HepG2 (cell line): ENCODE measurements around the gene ENPP1. TPM values are rescaled to one million over a fixed set of nuclear protein-coding genes. Genes with fewer than 3 reads are reported as not detected.

ENCODE experiments used
- ADNP ChIP-seq: sonication (generic); formaldehyde crosslinking; IDR thresholded peaks from 2 replicates; pipeline ENCODE4 v1.4.0; 2020; ENCODE audit warnings: missing genetic modification reagents
- AFF4 ChIP-seq: sonication (generic); formaldehyde crosslinking; IDR thresholded peaks from 2 replicates; pipeline ENCODE4 v1.4.0; 2020; ENCODE audit warnings: missing genetic modification reagents
- CBX5 ChIP-seq: sonication (generic); formaldehyde crosslinking; IDR thresholded peaks from 2 replicates; pipeline ENCODE4 v1.4.0; 2020; ENCODE audit warnings: missing genetic modification reagents, borderline replicate concordance
- ELF3 ChIP-seq: IDR thresholded peaks from 2 replicates; pipeline ENCODE4 v1.6.1; 2016; ENCODE audit warnings: missing genetic modification reagents, missing compliant biosample characterization
- ISL2 ChIP-seq: sonication (generic); formaldehyde crosslinking; IDR thresholded peaks from 2 replicates; pipeline ENCODE4 v1.5.0; 2020; ENCODE audit warnings: missing genetic modification reagents
- JUN ChIP-seq: sonication (generic); formaldehyde crosslinking; IDR thresholded peaks from 2 replicates; pipeline ENCODE4 v1.4.0; 2020; ENCODE audit warnings: mild to moderate bottlenecking, missing genetic modification reagents
- SRSF4 ChIP-seq: fragments of 200-400 bp; formaldehyde crosslinking; IDR thresholded peaks from one replicate; pipeline ENCODE4 v1.6.1; 2018; ENCODE audit warnings: mild to moderate bottlenecking, low read depth, low read length, moderate library complexity; ENCODE audit not compliant: poor library complexity, severe bottlenecking
- THAP9 ChIP-seq: sonication (generic); formaldehyde crosslinking; IDR thresholded peaks from 2 replicates; pipeline ENCODE4; 2020; ENCODE audit warnings: missing genetic modification reagents, mild to moderate bottlenecking, borderline replicate concordance
- UBTF ChIP-seq: sonication (generic); formaldehyde crosslinking; IDR thresholded peaks from 2 replicates; pipeline ENCODE4 v1.4.0; 2020; ENCODE audit warnings: mild to moderate bottlenecking, missing genetic modification reagents
- ZNF326 ChIP-seq: sonication (generic); formaldehyde crosslinking; IDR thresholded peaks from 2 replicates; pipeline ENCODE4 v1.4.0; 2020; ENCODE audit warnings: missing genetic modification reagents, borderline replicate concordance
- ZNF446 ChIP-seq: sonication (generic); formaldehyde crosslinking; IDR thresholded peaks from 2 replicates; pipeline ENCODE4 v1.5.0; 2020; ENCODE audit warnings: mild to moderate bottlenecking, missing genetic modification reagents
- ZNF451 ChIP-seq: sonication (generic); formaldehyde crosslinking; IDR thresholded peaks from 2 replicates; pipeline ENCODE4 v1.5.0; 2020; ENCODE audit warnings: mild to moderate bottlenecking, missing genetic modification reagents
- ZNF557 ChIP-seq: sonication (generic); formaldehyde crosslinking; IDR thresholded peaks from 2 replicates; pipeline ENCODE4 v1.4.0; 2020; ENCODE audit warnings: missing genetic modification reagents
- ZNF570 ChIP-seq: sonication (generic); formaldehyde crosslinking; IDR thresholded peaks from 2 replicates; pipeline ENCODE4 v1.4.0; 2020; ENCODE audit warnings: mild to moderate bottlenecking, missing genetic modification reagents, borderline replicate concordance
- ZZZ3 ChIP-seq: sonication (generic); formaldehyde crosslinking; IDR thresholded peaks from 2 replicates; pipeline ENCODE4 v1.4.0; 2020; ENCODE audit warnings: missing genetic modification reagents, mild to moderate bottlenecking, borderline replicate concordance
- polyA plus RNA-seq, 8 experiments: library from polyadenylated mRNA; depleted of rRNA in 3 of 8; stranded (reverse) in 7 of 8; unstranded in 1 of 8; fragments of >200 nt; fragmentation: Illumina TruSeq in 4 of 8; extraction: Trizol in 4 of 8; gene quantifications; 2 replicates each; pipeline versions ENCODE4 v1.2.1 to v1.2.3, GENCODE V29; 2011 to 2016; ENCODE audit warnings: low read depth in 4 of 8, missing spikeins in 1 of 8, mixed read lengths in 1 of 8; ENCODE audit not compliant: insufficient read depth in 1 of 8
- total RNA-seq, 5 experiments: library from RNA; depleted of rRNA; stranded (reverse); fragments of >200 nt; fragmentation: Illumina TruSeq; extraction: Trizol; gene quantifications; 2 replicates each; pipeline ENCODE4 v1.2.3, GENCODE V29; 2016; ENCODE audit warnings: low read depth in 1 of 5
- TF ChIP-seq, protein P1 (sequence below): sonication (generic); formaldehyde crosslinking; IDR thresholded peaks from 2 replicates; pipeline ENCODE4 v1.4.0; 2020; ENCODE audit warnings: missing genetic modification reagents

ENPP1 gene
- total and polyA plus RNA-seq, 2 of the 13 experiments (the other 11 are each of a cell fraction or from before 2014, with no cell fraction given), result 56.5 to 160 TPM

GRCh38 chr6:131914967-131915751 is 107.3 kb downstream of the ENPP1 start (continued):
- no peak for TF ChIP-seq ZNF446
- no peak for TF ChIP-seq ZNF557 (CRISPR knock-in tag)
- TF ChIP-seq THAP9 (CRISPR knock-in tag), result no peak
- TF ChIP-seq ISL2 (CRISPR knock-in tag), result 0 out of 2 replicates have a peak, but pooled peaks have one; percentile 20
- no peak for TF ChIP-seq ADNP (CRISPR knock-in tag)
- no peak for TF ChIP-seq ZNF326 (CRISPR knock-in tag)
- TF ChIP-seq, protein P1, sequence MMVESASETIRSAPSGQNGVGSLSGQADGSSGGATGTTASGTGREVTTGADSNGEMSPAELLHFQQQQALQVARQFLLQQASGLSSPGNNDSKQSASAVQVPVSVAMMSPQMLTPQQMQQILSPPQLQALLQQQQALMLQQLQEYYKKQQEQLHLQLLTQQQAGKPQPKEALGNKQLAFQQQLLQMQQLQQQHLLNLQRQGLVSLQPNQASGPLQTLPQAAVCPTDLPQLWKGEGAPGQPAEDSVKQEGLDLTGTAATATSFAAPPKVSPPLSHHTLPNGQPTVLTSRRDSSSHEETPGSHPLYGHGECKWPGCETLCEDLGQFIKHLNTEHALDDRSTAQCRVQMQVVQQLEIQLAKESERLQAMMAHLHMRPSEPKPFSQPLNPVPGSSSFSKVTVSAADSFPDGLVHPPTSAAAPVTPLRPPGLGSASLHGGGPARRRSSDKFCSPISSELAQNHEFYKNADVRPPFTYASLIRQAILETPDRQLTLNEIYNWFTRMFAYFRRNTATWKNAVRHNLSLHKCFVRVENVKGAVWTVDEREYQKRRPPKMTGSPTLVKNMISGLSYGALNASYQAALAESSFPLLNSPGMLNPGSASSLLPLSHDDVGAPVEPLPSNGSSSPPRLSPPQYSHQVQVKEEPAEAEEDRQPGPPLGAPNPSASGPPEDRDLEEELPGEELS, result no peak
- TF ChIP-seq SRSF4, result no peak
- TF ChIP-seq UBTF (CRISPR knock-in tag), result no peak
- TF ChIP-seq ELF3 (CRISPR knock-in tag), result no peak
- no peak for TF ChIP-seq ZZZ3 (CRISPR knock-in tag)
- TF ChIP-seq ZNF451 (CRISPR knock-in tag), result no peak
- TF ChIP-seq AFF4 (CRISPR knock-in tag), result no peak
- TF ChIP-seq CBX5 (CRISPR knock-in tag), result no peak
- TF ChIP-seq JUN, result 0 out of 2 replicates have a peak, but pooled peaks have one; percentile 29
- no peak for TF ChIP-seq ZNF570
